Bronchial epithelial cell (primary cell): ENCODE data around the gene CAPN5. TPM values are rescaled to one million over a fixed set of nuclear protein-coding genes. Genes with fewer than 3 reads are reported as not detected.

ENCODE experiments used
- DNase-seq: peaks from one replicate; pipeline ENCODE4 v3.0.0-alpha.2; 2010; ENCODE audit warnings: low read depth
- FAIRE-seq: peaks from 2 replicates; lab custom pipeline; 2011; peaks lifted over from hg19 to GRCh38; lab: Jason Lieb, UNC
- H3K27me3 ChIP-seq: 2 replicates; pipeline ENCODE4 v1.5.1; 2011; ENCODE audit warnings: low read length; ENCODE audit not compliant: control insufficient read depth, insufficient read depth
- H3K36me3 ChIP-seq: 2 replicates; pipeline ENCODE4 v1.5.1; 2011; ENCODE audit warnings: low read length; ENCODE audit not compliant: control insufficient read depth, insufficient read depth
- H3K4me3 ChIP-seq: 2 replicates; pipeline ENCODE4 v1.5.1; 2011; ENCODE audit warnings: mild to moderate bottlenecking, low read depth, low read length, control low read depth
- total RNA-seq: library from RNA; depleted of rRNA; stranded (reverse); fragments of >200 nt; gene quantifications from 2 replicates; pipeline ENCODE4 v1.2.1, GENCODE V29; 2014
- TF ChIP-seq, protein P1 (sequence below): IDR thresholded peaks from 2 replicates; pipeline ENCODE4 v1.5.1; 2011; ENCODE audit warnings: mild to moderate bottlenecking, moderate library complexity, low read length, control low read depth, inconsistent platforms; ENCODE audit not compliant: insufficient read depth, severe bottlenecking

CAPN5 gene
- total RNA-seq, 1 donor from 2014 or later = 3.2 TPM

DNA sequence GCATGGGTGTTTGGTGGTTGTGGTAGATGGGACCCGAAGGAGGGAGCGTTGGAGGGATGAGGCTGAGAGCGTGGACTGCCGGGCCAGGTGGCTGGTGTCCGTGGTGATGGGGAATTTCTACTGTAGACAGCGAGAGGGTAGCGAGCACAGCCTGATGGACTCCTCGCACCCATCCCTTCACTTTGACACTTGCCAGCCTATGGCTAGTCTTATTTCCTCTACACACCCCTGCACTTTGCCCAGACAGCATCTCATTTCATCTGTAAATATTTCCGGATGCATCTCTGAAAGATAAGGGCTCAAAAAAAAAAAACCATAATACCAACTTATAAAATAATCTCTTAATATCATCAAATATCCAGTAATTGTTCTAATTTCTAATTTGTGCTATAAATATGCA lies 41.7 kb downstream of the CAPN5 start:
- Histone ChIP-seq H3K27me3 (no peaks in the 10 kb centered on the region), H3K36me3 (no peaks in the 10 kb centered on the region), H3K4me3 (no peak overlapping the region)
- TF ChIP-seq, protein P1, sequence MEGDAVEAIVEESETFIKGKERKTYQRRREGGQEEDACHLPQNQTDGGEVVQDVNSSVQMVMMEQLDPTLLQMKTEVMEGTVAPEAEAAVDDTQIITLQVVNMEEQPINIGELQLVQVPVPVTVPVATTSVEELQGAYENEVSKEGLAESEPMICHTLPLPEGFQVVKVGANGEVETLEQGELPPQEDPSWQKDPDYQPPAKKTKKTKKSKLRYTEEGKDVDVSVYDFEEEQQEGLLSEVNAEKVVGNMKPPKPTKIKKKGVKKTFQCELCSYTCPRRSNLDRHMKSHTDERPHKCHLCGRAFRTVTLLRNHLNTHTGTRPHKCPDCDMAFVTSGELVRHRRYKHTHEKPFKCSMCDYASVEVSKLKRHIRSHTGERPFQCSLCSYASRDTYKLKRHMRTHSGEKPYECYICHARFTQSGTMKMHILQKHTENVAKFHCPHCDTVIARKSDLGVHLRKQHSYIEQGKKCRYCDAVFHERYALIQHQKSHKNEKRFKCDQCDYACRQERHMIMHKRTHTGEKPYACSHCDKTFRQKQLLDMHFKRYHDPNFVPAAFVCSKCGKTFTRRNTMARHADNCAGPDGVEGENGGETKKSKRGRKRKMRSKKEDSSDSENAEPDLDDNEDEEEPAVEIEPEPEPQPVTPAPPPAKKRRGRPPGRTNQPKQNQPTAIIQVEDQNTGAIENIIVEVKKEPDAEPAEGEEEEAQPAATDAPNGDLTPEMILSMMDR = no peak
- FAIRE-seq = no peak
- DNase-seq = no peak

DNA sequence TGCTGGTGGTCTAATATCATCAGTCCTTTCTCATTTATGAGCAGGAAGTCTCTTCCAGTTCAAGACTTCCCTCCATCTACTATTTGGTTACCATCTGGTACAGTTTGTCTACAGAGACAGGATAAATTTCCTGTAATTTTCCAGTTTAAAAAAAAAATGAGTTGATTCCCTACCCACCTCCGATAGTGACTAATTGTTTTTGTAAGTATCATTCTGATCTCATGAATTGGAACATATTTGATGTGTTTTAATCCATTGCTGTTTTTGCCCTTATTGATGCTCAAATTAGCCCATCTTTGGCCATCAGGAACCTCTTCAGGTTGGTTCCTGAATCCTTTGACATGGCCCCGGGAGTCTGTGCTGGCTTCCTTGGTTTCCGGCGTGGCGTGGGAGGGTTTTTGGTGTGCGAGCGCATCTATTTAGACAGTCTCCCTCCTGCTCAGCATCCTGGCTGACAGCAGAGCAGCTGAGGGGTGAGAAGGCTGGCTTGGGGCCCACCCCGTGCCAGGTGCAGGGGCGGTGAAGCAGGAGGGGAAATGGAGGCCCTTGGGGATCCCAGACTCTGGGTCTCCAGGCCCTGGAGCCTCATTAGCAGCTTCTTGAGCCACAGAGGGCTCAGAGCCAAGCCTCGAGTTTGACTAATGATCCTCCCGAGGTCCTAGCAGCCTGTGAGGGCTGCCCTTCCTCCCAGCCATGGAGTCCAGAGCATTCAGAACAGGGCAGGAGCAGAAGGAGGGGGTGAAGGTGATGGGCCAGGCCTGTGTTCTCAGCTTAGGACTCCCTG lies 42.7 kb downstream of the CAPN5 start:
- DNase-seq (no peak), FAIRE-seq (no peak)
- Histone ChIP-seq H3K4me3 (no peak overlapping the region), H3K36me3 (no peaks in the 10 kb centered on the region), H3K27me3 (no peaks in the 10 kb centered on the region)
- TF ChIP-seq, protein P1 = no peak

DNA sequence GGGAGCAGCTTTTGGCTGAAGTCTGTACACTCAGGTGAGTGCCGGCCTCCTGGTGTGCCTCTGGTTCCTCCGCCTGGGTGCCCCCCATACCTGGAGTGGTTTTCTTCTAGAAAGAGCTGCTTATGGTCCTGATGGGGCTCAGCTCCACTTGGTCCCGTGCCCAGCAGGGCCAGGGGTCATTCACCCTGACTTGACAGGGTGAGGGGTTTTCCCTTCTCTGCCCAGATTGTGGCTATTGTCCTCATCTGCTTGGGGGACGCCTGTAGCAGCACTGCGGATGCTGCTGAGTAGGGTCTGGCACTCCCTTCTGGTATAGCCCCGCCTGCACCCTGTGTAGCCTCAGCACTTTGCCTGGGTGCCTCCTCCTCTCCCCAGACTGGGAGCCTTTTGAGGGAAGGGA lies 44.1 kb downstream of the CAPN5 start:
- no peaks in the 10 kb centered on the region for H3K36me3 ChIP-seq
- H3K4me3 ChIP-seq = no peak overlapping the region
- no peak for DNase-seq
- FAIRE-seq = no peak
- TF ChIP-seq, protein P1 = no peak
- H3K27me3 ChIP-seq = no peaks in the 10 kb centered on the region

DNA sequence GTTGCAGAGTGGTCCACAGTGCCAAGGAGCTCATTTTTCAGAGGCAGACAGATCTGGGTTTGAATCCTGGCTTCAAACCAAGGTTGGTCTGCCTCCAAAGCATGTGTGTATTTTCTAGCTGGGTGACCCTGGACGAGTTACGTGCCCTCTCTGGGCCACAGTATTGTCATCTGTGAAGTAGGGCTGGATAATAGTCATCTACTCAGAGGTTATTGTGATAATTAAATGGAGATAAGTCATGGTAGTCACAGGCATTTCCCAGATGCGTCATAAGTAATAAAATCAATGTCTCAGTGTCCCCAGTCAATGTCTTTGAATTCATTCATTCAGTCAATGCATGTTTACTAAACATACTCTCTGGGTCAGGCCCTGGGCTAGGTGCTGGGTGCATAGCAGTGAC lies 44.5 kb downstream of the CAPN5 start:
- TF ChIP-seq, protein P1 = no peak
- FAIRE-seq (no peak), DNase-seq (no peak)
- H3K4me3 ChIP-seq = no peak overlapping the region
- H3K36me3 ChIP-seq = no peaks in the 10 kb centered on the region
- no peaks in the 10 kb centered on the region for H3K27me3 ChIP-seq

DNA sequence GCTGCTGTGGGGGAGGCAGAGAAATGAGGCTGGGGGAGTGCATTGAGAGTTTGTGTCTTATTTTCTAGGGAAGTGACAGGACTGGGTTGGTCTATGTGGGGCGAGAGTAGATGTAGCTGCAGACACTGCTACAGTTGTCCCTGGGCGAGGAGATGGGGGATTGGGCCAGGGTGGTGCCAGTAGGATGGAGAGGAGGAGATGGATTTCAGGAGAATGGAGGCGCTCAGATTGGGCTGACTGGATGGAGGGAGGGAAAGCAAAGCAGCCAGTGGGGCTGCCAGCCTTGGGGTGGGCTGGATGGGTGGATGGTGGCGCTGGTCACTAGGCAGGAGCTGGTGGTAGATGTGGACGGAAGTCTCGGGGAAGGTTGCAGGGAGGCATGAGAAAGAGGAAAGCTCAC lies 45.2 kb downstream of the CAPN5 start:
- no peak overlapping the region for H3K4me3 ChIP-seq
- TF ChIP-seq, protein P1 = no peak
- no peaks in the 10 kb centered on the region for H3K27me3 ChIP-seq
- H3K36me3 ChIP-seq = no peaks in the 10 kb centered on the region
- DNase-seq (no peak), FAIRE-seq (no peak)
